Glutamatergic neuron (in vitro differentiated cells): ENCODE data around the gene FAM234B. TPM values are rescaled to one million over a fixed set of nuclear protein-coding genes. Genes with fewer than 3 reads are reported as not detected.
A peak's percentile ranks its signal among the peaks of the same experiment; 100 is the strongest.

ENCODE experiments used
- DNase-seq: peaks from one replicate; pipeline ENCODE4 v3.0.0; 2022
- H3K27ac Mint-ChIP-seq: one replicate; pipeline ENCODE4 v1.8.0; 2020; ENCODE audit warnings: mild to moderate bottlenecking, mixed read lengths, inconsistent platforms; ENCODE audit not compliant: unreplicated experiment
- H3K27me3 Mint-ChIP-seq: one replicate; pipeline ENCODE4 v1.8.0; 2020; ENCODE audit warnings: mild to moderate bottlenecking, moderate library complexity, mixed read lengths, inconsistent platforms; ENCODE audit not compliant: unreplicated experiment
- H3K36me3 Mint-ChIP-seq: one replicate; pipeline ENCODE4 v1.8.0; 2020; ENCODE audit warnings: mild to moderate bottlenecking, mixed read lengths, inconsistent platforms; ENCODE audit not compliant: unreplicated experiment
- H3K4me1 Mint-ChIP-seq: one replicate; pipeline ENCODE4 v1.8.0; 2020; ENCODE audit warnings: mild to moderate bottlenecking, low read depth, mixed read lengths, inconsistent platforms; ENCODE audit not compliant: unreplicated experiment
- H3K4me3 Mint-ChIP-seq: one replicate; pipeline ENCODE4 v1.8.0; 2020; ENCODE audit warnings: mild to moderate bottlenecking, mixed read lengths, inconsistent platforms; ENCODE audit not compliant: unreplicated experiment
- H3K9me3 Mint-ChIP-seq: one replicate; pipeline ENCODE4 v1.8.0; 2020; ENCODE audit warnings: mild to moderate bottlenecking, moderate library complexity, mixed read lengths, inconsistent platforms; ENCODE audit not compliant: unreplicated experiment
- total RNA-seq: library from RNA; stranded (reverse); fragmentation: NEBNext Ultra II Directional; extraction: Animal tissue kit (Norgen Biotek cat#: 25700); gene quantifications from one replicate; pipeline ENCODE4 v1.2.1, GENCODE V29; 2021; ENCODE audit not compliant: unreplicated experiment
- TF ChIP-seq, protein P1 (sequence below): fragments of 200-600 bp; sonication (generic); IDR thresholded peaks from one replicate; pipeline ENCODE4 v1.5.0; 2021; ENCODE audit not compliant: partially characterized antibody, unreplicated experiment

Gene FAM234B
- total RNA-seq, 1 donor from 2014 or later, result 26.8 TPM

DNA sequence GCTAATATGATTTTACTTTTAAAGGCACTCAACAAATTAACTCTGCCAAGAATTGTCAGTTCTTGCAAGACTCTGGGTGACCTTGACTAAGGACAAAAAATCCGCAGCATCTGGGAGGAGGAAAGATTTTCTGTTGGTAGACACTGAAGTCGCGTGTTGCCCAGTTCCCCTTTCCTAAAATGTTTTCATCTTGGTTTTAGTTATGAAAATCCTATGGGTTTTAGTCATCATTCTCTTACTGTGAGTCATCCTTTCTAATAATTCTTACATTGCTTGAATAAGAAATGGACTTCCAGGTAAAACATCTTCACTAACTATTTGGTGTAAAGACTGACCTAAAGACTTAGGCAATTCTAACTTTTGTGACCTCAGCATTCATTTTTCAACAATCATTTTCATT, 50.2 kb downstream of the FAM234B start:
- Mint-ChIP-seq H3K9me3 (peaks cover 2% of the 10 kb centered on the region), H3K36me3 (no peaks in the 10 kb centered on the region), H3K27me3 (peaks cover 5% of the 10 kb centered on the region), H3K4me3 (no peak overlapping the region), H3K4me1 (peaks cover 12% of the 10 kb centered on the region), H3K27ac (no peak overlapping the region)
- DNase-seq, result no peak
- TF ChIP-seq, protein P1, sequence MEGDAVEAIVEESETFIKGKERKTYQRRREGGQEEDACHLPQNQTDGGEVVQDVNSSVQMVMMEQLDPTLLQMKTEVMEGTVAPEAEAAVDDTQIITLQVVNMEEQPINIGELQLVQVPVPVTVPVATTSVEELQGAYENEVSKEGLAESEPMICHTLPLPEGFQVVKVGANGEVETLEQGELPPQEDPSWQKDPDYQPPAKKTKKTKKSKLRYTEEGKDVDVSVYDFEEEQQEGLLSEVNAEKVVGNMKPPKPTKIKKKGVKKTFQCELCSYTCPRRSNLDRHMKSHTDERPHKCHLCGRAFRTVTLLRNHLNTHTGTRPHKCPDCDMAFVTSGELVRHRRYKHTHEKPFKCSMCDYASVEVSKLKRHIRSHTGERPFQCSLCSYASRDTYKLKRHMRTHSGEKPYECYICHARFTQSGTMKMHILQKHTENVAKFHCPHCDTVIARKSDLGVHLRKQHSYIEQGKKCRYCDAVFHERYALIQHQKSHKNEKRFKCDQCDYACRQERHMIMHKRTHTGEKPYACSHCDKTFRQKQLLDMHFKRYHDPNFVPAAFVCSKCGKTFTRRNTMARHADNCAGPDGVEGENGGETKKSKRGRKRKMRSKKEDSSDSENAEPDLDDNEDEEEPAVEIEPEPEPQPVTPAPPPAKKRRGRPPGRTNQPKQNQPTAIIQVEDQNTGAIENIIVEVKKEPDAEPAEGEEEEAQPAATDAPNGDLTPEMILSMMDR, result no peak

DNA sequence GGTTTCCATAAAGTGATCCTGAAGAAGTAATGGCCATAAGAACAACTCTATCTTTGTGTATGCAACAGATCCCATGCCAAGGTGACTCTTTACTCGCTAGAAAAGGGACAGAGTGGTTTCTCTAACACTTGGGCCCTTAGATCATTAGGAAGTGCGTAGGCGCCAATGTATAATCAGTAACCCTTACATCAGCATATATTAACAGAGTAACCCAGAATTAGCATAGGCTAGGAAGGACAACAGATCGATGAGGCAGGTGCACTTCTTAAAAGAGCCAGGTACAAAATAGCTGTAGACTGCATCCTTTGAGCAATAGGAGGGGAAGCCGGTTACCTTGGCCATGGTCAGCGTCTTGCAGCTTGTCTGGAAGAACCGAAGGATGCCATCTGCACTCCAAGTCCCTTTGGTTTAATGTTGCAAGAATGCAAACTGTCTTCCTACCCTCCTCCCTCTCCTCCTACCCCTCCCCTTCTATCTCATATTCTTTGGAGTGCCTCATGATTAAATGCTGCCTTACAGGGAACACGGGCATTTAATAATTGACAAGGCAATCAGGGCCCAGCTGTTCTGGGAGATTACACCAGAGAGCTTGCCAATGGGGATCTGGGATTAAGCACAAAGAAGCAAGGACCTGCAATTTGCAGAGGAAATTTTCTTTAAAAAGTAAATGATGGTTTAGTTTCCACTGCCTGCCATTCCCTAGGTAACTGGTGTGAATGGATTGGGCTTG, 51.2 kb downstream of the FAM234B start:
- no peak overlapping the region for H3K4me3 Mint-ChIP-seq

DNA sequence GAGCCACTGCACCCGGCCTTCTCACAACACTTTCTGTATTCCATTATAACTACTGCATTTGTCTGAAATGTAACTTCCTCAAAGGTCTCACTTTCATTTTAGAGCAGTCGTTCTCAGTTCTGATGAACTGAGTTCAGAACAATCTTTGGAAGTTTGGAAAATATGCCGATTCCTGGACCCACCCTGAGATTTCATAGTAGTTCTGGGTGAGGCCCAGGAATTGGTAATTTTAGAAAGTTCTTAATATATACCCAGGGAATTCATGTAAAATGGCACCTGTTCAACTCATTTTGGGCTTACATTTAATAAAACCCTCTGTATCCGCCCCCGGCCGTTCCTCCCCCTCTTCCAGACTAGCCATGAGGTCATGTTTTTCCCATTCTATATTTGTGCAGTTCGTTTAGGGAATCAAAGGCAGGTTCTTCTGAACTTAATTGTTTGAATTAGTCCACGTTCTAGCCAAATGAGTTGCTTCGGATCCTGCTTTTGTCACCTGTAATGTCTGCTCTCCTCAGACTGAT, 53.4 kb downstream of the FAM234B start:
- peaks cover 18% of the 10 kb centered on the region for H3K4me1 Mint-ChIP-seq
- H3K36me3 Mint-ChIP-seq, result no peaks in the 10 kb centered on the region
- no peak overlapping the region for H3K4me3 Mint-ChIP-seq

More for the DNA sequence above, 51.2 kb downstream of the FAM234B start:
- TF ChIP-seq, protein P1, result no peak
- H3K9me3 Mint-ChIP-seq, result peaks cover 4% of the 10 kb centered on the region
- H3K27me3 Mint-ChIP-seq, result peaks cover 3% of the 10 kb centered on the region
- no peaks in the 10 kb centered on the region for H3K36me3 Mint-ChIP-seq
- H3K4me1 Mint-ChIP-seq, result peaks cover 13% of the 10 kb centered on the region
- no peak overlapping the region for H3K27ac Mint-ChIP-seq
- DNase-seq, result no peak

DNA sequence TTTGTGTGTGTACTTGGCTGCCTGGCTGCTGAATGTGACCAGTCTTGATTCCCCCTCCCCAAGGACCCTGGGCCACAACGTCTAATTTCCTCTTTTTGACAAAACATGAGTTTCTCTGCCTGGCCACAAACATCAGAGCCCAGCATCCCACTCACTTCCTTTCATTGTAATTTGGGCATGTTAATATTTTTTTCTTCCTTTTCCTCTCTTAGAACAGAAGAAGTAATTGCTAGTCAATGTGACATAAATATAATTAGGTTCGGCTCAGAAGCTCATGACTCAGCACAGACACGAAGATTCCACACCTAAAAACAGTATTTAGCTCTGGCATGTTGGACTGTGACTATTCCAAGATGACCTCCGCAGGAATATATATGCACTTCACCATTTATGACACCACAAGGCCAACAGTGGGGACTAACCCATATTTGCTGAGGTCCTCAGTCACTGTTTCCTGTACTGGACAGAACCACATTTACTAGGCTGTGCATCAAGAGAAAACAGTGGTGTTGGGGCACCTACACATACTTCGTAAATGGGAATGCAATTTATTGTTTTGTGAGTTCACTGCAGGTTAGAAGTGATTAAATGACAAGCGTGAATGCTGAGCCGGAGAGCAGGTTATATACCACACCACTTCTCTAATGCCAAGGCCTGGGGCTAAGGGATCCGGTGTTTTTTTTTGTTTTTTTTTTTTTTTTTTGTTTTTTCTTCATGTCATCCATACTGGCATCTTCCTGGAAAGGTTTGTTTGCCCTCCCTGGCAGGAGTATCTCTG, 55.1 kb downstream of the FAM234B start:
- no peak for DNase-seq
- Mint-ChIP-seq H3K4me3 (peak overlapping the region; percentile 23), H3K27ac (peak overlapping the region; percentile 76), H3K4me1 (peaks cover 18% of the 10 kb centered on the region), H3K27me3 (peaks cover 3% of the 10 kb centered on the region), H3K9me3 (peaks cover 7% of the 10 kb centered on the region), H3K36me3 (no peaks in the 10 kb centered on the region)
- TF ChIP-seq, protein P1, result no peak

More for the DNA sequence above, 53.4 kb downstream of the FAM234B start:
- peaks cover 7% of the 10 kb centered on the region for H3K9me3 Mint-ChIP-seq
- peaks cover 3% of the 10 kb centered on the region for H3K27me3 Mint-ChIP-seq
- TF ChIP-seq, protein P1, result no peak
- H3K27ac Mint-ChIP-seq, result no peak overlapping the region
- no peak for DNase-seq
